ENCODE results near the gene CD82.
A peak's percentile ranks its signal among the peaks of the same experiment; 100 is the strongest.
"Not testable (repeated sequence)": the region's sequence is repeated elsewhere in the genome, so short reads cannot be mapped to it uniquely, and the experiment has no call there.

Gene CD82

DNA sequence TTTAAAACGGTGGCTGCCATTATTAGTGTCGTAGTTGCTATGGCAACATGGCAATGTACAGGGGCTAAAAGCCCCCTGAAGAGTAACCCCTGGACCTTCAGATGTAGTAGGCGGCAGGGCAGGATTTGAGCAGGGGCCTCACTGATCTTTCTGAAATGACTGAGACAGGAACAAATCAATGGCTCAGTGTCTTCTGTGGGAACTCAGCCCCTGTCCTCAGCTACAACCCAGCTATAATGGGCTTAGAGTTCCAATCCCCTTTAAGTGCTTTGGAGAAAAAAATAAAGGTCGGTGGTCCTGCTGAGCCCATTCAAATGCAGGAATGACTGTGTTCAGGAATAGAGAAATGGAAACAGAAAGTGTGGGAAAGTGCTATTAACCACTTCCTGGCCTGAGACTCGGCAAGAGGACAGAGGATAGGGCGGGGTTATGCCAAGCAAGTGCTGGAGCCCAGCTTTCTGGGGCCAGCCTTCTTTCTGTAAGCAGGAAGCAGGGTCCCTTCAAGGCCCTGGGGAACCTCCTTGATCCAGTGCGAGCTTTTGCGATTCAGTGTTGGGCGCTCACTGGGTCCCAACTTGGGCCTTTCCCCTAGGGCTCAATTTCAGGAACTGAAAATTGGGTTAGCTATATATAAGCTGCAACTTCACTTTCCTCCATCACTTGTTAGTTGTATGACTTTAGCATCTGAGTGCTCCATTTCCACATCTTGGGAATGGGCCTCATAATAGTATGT, 6.1 kb upstream of the CD82 start:
- DNase-seq (ENCODE audit: insufficient read length, low spot score): no peak
- peak; percentile 98 for FAIRE-seq

- DNase-seq (ENCODE audit: insufficient read length, low spot score); FAIRE-seq: not testable (repeated sequence)
Measured at GRCh38 chr11:44559940-44560300, 5.5 kb upstream of the CD82 start.

GRCh38 chr11:44561275-44561805, 4.1 kb upstream of the CD82 start:
- no peak for FAIRE-seq
- DNase-seq (ENCODE audit: insufficient read length, low spot score): no peak

DNA sequence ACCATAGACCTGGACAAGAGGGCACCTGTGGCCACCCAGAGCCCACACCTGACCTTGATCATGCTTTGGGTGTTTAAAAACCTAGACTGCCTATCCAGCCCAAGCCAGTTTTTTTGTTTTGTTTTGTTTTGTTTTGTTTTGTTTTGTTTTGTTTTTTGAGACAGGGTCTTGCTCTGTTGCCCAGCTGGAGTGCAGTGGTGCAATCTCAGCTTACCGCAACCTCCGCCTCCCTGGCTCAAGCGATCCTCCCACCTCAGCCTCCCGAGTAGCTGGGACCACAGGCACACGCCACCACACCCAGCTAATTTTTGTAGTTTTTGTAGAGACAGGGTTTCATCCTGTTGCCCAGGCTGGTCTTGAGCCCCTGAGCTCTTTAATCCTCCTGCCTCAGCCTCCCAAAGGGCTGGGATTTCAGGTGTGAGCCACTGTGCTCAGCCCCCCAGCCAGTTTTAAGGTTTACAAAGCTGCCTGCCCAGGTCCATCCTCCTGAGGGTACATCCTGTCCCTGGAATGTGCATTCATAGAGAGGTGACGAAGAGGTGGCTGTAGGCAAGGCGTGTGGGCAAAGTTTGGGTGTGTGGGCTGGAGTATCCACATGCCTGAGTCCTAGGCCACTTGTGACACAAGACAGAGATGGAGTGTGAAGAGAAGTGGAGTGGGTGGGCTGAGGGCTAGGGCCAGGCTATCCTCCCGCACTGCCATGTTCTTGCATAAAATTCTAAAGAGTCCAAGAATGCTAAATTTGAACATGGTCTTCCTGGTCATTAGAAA, 3.3 kb upstream of the CD82 start:
- no peak for FAIRE-seq
- DNase-seq (ENCODE audit: insufficient read length, low spot score): no peak

DNA sequence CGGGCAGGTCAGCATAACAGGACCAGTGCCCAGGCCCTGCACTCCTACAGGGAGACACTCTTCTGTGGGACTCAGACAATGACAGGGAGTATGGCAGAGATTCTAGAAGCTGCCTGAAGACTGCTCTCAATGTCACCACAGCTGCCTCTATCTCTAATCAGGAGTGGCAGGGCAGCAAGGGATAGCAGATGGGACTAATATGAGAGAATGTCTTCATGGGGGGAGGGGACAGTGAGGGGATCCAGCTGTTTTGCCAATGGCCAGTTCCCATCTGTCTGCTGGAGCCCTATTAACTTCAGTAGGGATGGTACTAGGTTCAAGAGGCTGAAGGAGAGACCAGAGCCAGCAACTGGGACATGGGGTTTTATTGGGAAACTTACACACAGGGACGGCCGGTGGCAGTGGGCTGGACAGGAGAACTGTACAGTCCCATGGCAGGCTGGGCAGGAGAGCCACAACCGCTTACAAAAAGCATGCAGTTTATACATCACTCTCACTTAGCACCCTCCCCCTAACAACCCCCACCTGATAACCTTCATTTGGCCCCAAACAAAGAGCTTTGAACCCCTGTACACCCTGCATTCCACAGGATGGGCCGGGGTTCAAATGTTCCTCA, 2.5 kb upstream of the CD82 start:
- no peak for FAIRE-seq
- DNase-seq (ENCODE audit: insufficient read length, low spot score): no peak

- FAIRE-seq: no peak
Measured at GRCh38 chr11:44563711-44564110, 1.8 kb upstream of the CD82 start.

GRCh38 chr11:44564166-44564565, 1.3 kb upstream of the CD82 start:
- FAIRE-seq (peak; percentile 60), DNase-seq (ENCODE audit: insufficient read length, low spot score) (no peak)

More at GRCh38 chr11:44563711-44564110, 1.8 kb upstream of the CD82 start:
- no peak for DNase-seq (ENCODE audit: insufficient read length, low spot score)

- no peak for FAIRE-seq
Measured at GRCh38 chr11:44564670-44565210, 723 bp upstream of the CD82 start.

GRCh38 chr11:44565953-44566949, 788 bp downstream of the CD82 start:
- no peak for DNase-seq (ENCODE audit: insufficient read length, low spot score)
- no peak for FAIRE-seq

More at GRCh38 chr11:44564670-44565210, 723 bp upstream of the CD82 start:
- DNase-seq (ENCODE audit: insufficient read length, low spot score): no peak

DNA sequence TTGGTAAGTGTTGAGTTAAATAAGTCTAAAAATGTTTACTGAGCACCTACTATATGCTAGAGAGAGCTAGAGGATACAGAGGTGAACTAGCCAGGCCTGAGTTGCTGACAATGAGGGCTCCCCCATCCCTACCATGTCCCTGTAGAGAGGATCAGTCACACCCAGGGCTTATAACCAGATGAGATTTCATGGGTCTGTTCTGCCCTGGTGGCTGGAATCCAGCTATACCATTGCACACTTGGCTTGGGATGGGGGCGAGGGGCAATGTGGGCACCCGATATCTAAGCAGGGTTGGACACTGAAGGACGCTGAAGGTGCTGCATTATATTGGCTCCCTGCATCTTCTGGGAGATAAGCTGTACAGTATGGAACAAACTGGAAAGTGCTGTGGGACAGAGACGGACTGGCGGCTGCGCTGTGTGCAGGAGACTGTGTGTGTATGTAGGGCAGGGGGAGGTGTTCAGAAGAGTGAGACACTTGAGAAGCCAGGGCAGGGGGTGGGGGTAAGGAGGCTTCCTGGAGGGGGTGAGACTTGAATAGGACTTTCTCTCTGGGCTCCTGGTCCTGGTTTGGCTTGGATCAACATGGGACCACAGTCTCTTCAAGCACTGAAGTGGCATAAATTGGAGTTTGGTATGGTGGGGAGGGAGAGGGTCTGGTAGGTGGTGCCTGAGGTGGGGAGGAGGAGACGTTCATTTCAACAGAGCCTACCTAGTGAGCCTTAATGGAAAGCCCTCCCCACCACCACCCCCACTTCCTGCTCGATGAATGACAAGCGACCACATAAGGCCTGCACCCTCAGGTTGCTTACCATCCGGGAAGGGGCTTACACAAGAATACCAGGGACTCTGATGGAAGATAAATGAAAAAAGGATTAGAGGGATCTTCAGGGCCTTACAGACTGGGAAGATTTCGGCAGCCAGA, 1.8 kb downstream of the CD82 start:
- FAIRE-seq (peak; percentile 88), DNase-seq (ENCODE audit: insufficient read length, low spot score) (no peak)

GRCh38 chr11:44567876-44568256, 2.4 kb downstream of the CD82 start:
- DNase-seq (ENCODE audit: insufficient read length, low spot score) (no peak), FAIRE-seq (peak; percentile 4)

GRCh38 chr11:44568331-44568657, 2.8 kb downstream of the CD82 start:
- no peak for FAIRE-seq

DNA sequence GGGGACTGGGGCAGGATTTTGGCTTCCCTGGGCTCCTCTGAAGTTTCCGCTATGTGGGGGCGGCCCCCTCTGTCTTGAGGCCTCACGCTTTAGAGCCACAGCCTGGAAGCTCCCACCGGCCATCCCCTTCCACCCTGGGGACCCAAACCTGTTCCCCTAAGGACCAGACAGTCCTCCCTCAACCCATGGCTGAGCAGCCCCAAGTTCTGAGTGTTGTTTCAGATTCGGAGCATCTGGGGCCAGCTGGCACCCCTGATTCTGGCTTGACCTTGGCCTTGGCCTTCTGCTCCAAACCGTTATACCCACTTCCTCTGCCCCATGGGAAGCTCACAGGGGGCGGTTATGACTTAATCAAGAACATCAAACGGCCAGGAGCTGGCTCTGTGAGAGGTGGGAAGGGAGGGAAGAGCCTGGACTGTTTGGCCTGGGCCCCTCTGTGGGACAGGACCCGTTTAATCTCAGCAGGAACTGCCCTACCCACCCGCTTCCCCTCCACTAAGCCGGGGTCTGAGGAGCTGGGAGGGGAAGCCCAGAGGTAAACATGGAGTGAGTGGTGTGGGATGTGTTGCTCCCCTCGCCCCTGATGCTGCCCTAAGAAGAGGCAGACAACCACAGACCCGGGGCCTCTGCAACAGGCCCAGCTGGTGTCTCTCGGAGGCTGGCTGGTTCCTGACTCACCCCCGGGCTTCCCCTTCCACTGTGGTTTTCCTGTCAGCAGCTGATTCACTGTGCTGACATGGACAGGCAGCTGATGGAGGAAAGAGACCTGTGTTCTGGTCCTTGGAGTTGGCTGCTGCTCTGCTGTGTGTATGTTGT, 3.4 kb downstream of the CD82 start:
- DNase-seq (ENCODE audit: insufficient read length, low spot score) (no peak), FAIRE-seq (peak; percentile 92)

More at GRCh38 chr11:44568331-44568657, 2.8 kb downstream of the CD82 start:
- DNase-seq (ENCODE audit: insufficient read length, low spot score): no peak

- FAIRE-seq: no peak
Measured at GRCh38 chr11:44570411-44571155, 5.1 kb downstream of the CD82 start.

DNA sequence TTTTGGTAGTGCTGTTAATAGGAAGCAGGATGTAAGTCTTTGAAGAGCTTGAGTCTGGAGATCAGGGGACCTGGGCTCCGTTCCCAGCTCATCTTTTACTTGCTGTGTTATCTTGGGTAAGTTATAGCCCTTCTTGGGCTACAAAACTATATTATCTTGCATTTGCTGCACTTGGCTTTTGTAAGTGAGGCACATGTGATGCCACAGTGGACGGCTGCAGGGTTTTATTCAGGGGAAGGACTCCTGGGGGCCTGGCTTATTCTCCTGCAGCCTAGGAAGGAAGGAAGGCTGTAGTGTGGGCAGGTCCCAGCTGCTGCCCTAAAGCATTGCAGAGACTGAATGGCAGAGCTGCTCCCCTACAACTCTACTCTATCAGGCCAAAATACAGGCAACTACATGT, 6.4 kb downstream of the CD82 start:
- FAIRE-seq: no peak
- no peak for DNase-seq (ENCODE audit: insufficient read length, low spot score)

More at GRCh38 chr11:44570411-44571155, 5.1 kb downstream of the CD82 start:
- DNase-seq (ENCODE audit: insufficient read length, low spot score): no peak

DNA sequence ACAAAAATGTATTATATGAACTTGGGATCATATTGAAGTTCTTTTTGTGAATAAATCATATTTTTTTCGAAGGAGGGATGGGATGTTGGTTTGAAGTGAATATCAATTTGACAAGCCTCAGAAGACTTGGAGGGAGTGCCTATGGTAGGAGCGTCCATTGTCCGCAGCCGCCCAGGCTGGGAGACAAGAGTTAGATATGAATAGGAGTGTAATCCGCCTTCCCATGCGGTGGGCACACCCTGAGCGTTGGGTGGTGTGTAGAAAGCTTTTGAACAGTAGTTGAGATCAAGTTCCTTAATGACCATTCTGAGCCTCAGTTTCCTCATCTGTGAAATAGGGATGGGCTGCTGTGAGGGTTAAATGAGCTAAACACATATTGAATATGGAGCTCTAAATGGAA, 7.0 kb downstream of the CD82 start:
- DNase-seq (ENCODE audit: insufficient read length, low spot score) (no peak), FAIRE-seq (no peak)

GRCh38 chr11:44572884-44573283, 7.4 kb downstream of the CD82 start:
- no peak for FAIRE-seq

More at GRCh38 chr11:44572884-44573283, 7.4 kb downstream of the CD82 start:
- DNase-seq (ENCODE audit: insufficient read length, low spot score): no peak

All from GM19239 (cell line).